Left colon (tissue), 2 donors: Measurements from ENCODE around the gene SDC1. TPM values are rescaled to one million over a fixed set of nuclear protein-coding genes. Genes with fewer than 3 reads are reported as not detected.

ENCODE experiments used
- ATAC-seq: fragments of 200-7000 bp; cut with Tn5 transposase; one replicate; pipeline ENCODE4 v1.9.1; 2020; ENCODE audit warnings: mild to moderate bottlenecking, moderate library complexity
- DNase-seq, 2 donors: peaks; one replicate each; pipeline ENCODE4 v3.0.0-alpha.2; 2020
- intact Hi-C, 2 donors: fragments of 100-400 bp; cut with DNase I in 1 of 2; cut with micrococcal nuclease in 1 of 2; formaldehyde crosslinking; loops; one replicate each; pipeline versions ENCODE4 v1.11.2 to v1.14.0; 2022; cut with DNase I, micrococcal nuclease
- total RNA-seq, 2 donors: library from RNA; stranded (reverse); fragmentation: NEBNext Ultra II Directional; extraction: Animal tissue kit (Norgen Biotek cat#: 25700); gene quantifications; one replicate each; pipeline ENCODE4 v1.2.1, GENCODE V29; 2021
- donor health status: DM: no; HTN: no; CAD: no.
- donor health status: DM: yes; HTN: yes; CAD: no.

Gene SDC1
- total RNA-seq, 2 donors from 2014 or later: 159 to 184 TPM

- peak in 1 of 2 donors; percentile 22 for DNase-seq
- intact Hi-C loops: no loop called here
- ATAC-seq: no peak
These were observed 6.2 kb upstream of the SDC1 start for GRCh38 chr2:20231159-20231558.

GRCh38 chr2:20230114-20230425, 5.1 kb upstream of the SDC1 start:
- ATAC-seq (no peak), DNase-seq (no peak)
- intact Hi-C loops: no loop called here

GRCh38 chr2:20229322-20230113, 4.6 kb upstream of the SDC1 start:
- DNase-seq (peak in 1 of 2 donors; percentile 3), ATAC-seq (no peak)
- intact Hi-C loops: loop anchor here in 1 of 2 donors (10.0 kb wide), 1 partner anchor 95 kb away; no protein-coding TSS in a partner anchor

GRCh38 chr2:20227894-20228505, 3.1 kb upstream of the SDC1 start:
- intact Hi-C loops: loop anchor here in 1 of 2 donors (10.0 kb wide), 1 partner anchor 93 kb away; no protein-coding TSS in a partner anchor
- peak in 1 of 2 donors; percentile 6 for DNase-seq

GRCh38 chr2:20226152-20226545, 1.2 kb upstream of the SDC1 start:
- DNase-seq: peak in 1 of 2 donors; percentile 33

More at GRCh38 chr2:20227894-20228505, 3.1 kb upstream of the SDC1 start:
- ATAC-seq: no peak

GRCh38 chr2:20225294-20226151, 593 bp upstream of the SDC1 start:
- intact Hi-C loops: loop anchor here in 1 of 2 donors (10.0 kb wide), 1 partner anchor 91 kb away; no protein-coding TSS in a partner anchor
- ATAC-seq: peak; percentile 81
- DNase-seq: peak; percentile 89 to 91

More at GRCh38 chr2:20226152-20226545, 1.2 kb upstream of the SDC1 start:
- no peak for ATAC-seq
- intact Hi-C loops: loop anchor here in 1 of 2 donors (10.0 kb wide), 1 partner anchor 91 kb away; no protein-coding TSS in a partner anchor

- ATAC-seq: peak; percentile 23
- intact Hi-C loops: loop anchor here in 1 of 2 donors (10.0 kb wide), 1 partner anchor 89 kb away; no protein-coding TSS in a partner anchor
- no peak for DNase-seq
These were observed 690 bp downstream of the SDC1 start for GRCh38 chr2:20224164-20224715.

- intact Hi-C loops: loop anchor here in 1 of 2 donors (10.0 kb wide), 1 partner anchor 89 kb away; no protein-coding TSS in a partner anchor
- ATAC-seq: peak; percentile 14
- DNase-seq: peak in 1 of 2 donors; percentile 52
These were observed 1.3 kb downstream of the SDC1 start for GRCh38 chr2:20223407-20224163.

GRCh38 chr2:20222769-20223406, 2.0 kb downstream of the SDC1 start:
- intact Hi-C loops: loop anchor here in 1 of 2 donors (10.0 kb wide), 1 partner anchor 88 kb away; no protein-coding TSS in a partner anchor
- ATAC-seq: no peak
- no peak for DNase-seq

GRCh38 chr2:20222014-20222768, 2.7 kb downstream of the SDC1 start:
- no peak for ATAC-seq
- DNase-seq: no peak
- intact Hi-C loops: loop anchor here in 1 of 2 donors (10.0 kb wide), 1 partner anchor 87 kb away; no protein-coding TSS in a partner anchor

- ATAC-seq: no peak
- no peak for DNase-seq
- intact Hi-C loops: loop anchor here in 1 of 2 donors (10.0 kb wide), 1 partner anchor 87 kb away; no protein-coding TSS in a partner anchor
These were observed 3.4 kb downstream of the SDC1 start for GRCh38 chr2:20221555-20221973.

- DNase-seq: no peak
- intact Hi-C loops: loop anchor here in 1 of 2 donors (10.0 kb wide), 1 partner anchor 86 kb away; no protein-coding TSS in a partner anchor
- ATAC-seq: no peak
These were observed 4.0 kb downstream of the SDC1 start for GRCh38 chr2:20220806-20221554.

- intact Hi-C loops: loop anchor here in 1 of 2 donors (10.0 kb wide), 1 partner anchor 85 kb away; no protein-coding TSS in a partner anchor
- DNase-seq: no peak
- no peak for ATAC-seq
These were observed 5.1 kb downstream of the SDC1 start for GRCh38 chr2:20219763-20220380.

- no peak for DNase-seq
- no peak for ATAC-seq
- intact Hi-C loops: no loop called here
These were observed 6.3 kb downstream of the SDC1 start for GRCh38 chr2:20218331-20219320.
